H1 (cell line): ENCODE data around the gene NUDT3. TPM values are rescaled to one million over a fixed set of nuclear protein-coding genes. Genes with fewer than 3 reads are reported as not detected.

Experiments
- CTCF ChIA-PET: fragments of 300-600 bp; sonication (Branson Sonifier 250); formaldehyde crosslinking; loops from one replicate; lab custom pipeline; 2021; ENCODE audit not compliant: partially characterized antibody; lab: Charles Lee
- POLR2A ChIA-PET: fragments of 300-600 bp; sonication (Branson Sonifier 250); formaldehyde crosslinking; loops from one replicate; lab custom pipeline; 2021; ENCODE audit warnings: inconsistent platforms; ENCODE audit not compliant: partially characterized antibody; lab: Charles Lee
- DNase-seq, 2 experiments: peaks; one replicate each; pipeline versions ENCODE4 v3.0.0 to v3.0.0-alpha.2; 2010 to 2022; ENCODE audit warnings: low spot score in 2 of 2, low read depth in 1 of 2, mixed read lengths in 1 of 2
- FAIRE-seq: peaks from 2 replicates; lab custom pipeline; 2011; peaks lifted over from hg19 to GRCh38; lab: Jason Lieb, UNC
- H2AFZ ChIP-seq: 2 replicates; pipeline ENCODE4 v1.8.1; 2012; ENCODE audit warnings: low read length, inconsistent platforms
- H2AK5ac ChIP-seq: 2 replicates; pipeline ENCODE4 v1.6.1; 2013; ENCODE audit warnings: low read depth, low read length
- H2BK120ac ChIP-seq: replicated peaks from 2 replicates; pipeline ENCODE3; 2013; ENCODE audit warnings: low read depth, low read length, inconsistent platforms
- H2BK12ac ChIP-seq: 2 replicates; pipeline ENCODE4 v1.6.1; 2013; ENCODE audit warnings: low read depth, low read length
- H2BK15ac ChIP-seq: 2 replicates; pipeline ENCODE4 v1.6.1; 2013; ENCODE audit warnings: low read length
- H2BK20ac ChIP-seq: 2 replicates; pipeline ENCODE4 v1.6.1; 2013; ENCODE audit warnings: low read length
- H2BK5ac ChIP-seq: 2 replicates; pipeline ENCODE4 v1.6.1; 2013; ENCODE audit warnings: low read depth, low read length
- H3K14ac ChIP-seq: 2 replicates; pipeline ENCODE4 v1.6.1; 2013; ENCODE audit warnings: inconsistent platforms; ENCODE audit not compliant: insufficient read length
- H3K18ac ChIP-seq: 2 replicates; pipeline ENCODE4 v1.6.1; 2013; ENCODE audit warnings: low read length; ENCODE audit errors: extremely low read depth
- H3K23ac ChIP-seq: 2 replicates; pipeline ENCODE4 v1.6.1; 2013; ENCODE audit warnings: inconsistent platforms; ENCODE audit not compliant: insufficient read length
- H3K23me2 ChIP-seq: 2 replicates; pipeline ENCODE4 v1.6.1; 2013; ENCODE audit warnings: low read depth, low read length
- H3K27ac ChIP-seq: 2 replicates; pipeline ENCODE4 v1.6.1; 2011; ENCODE audit warnings: low read depth, low read length, inconsistent platforms
- H3K27me3 ChIP-seq, 4 experiments: replicated peaks in 1 of 4; 1 replicate in 1 of 4; 2 replicates in 3 of 4; pipeline versions ENCODE4 v1.6.1 to v1.8.1; 2011 to 2013; ENCODE audit warnings: low read length in 3 of 4, mild to moderate bottlenecking in 3 of 4, inconsistent platforms in 2 of 4, mixed read lengths in 2 of 4, moderate library complexity in 1 of 4; ENCODE audit not compliant: control insufficient read depth in 3 of 4, insufficient read depth in 3 of 4; ENCODE audit errors: extremely low read depth in 1 of 4
- H3K36me3 ChIP-seq, 4 experiments: 2 replicates each; pipeline versions ENCODE4 v1.6.1 to v1.8.1; 2011 to 2013; ENCODE audit warnings: mild to moderate bottlenecking in 4 of 4, low read length in 3 of 4, moderate library complexity in 2 of 4, control low read depth in 1 of 4, inconsistent platforms in 1 of 4; ENCODE audit not compliant: insufficient read depth in 4 of 4, control insufficient read depth in 2 of 4
- H3K4ac ChIP-seq: replicated peaks from 2 replicates; pipeline ENCODE3; 2013; ENCODE audit warnings: low read length, low read depth, mixed read lengths, inconsistent platforms; ENCODE audit not compliant: insufficient read length
- H3K4me1 ChIP-seq, 4 experiments: replicated peaks in 1 of 4; 1 replicate in 1 of 4; 2 replicates in 3 of 4; pipeline versions ENCODE4 v1.6.1 to v1.8.1; 2011 to 2013; ENCODE audit warnings: low read length in 3 of 4, inconsistent platforms in 2 of 4, mixed read lengths in 1 of 4; ENCODE audit not compliant: insufficient read depth in 4 of 4, control insufficient read depth in 3 of 4
- H3K4me2 ChIP-seq, 2 experiments: 2 replicates each; pipeline versions ENCODE4 v1.6.1 to v1.8.1; 2011 to 2013; ENCODE audit warnings: low read depth in 2 of 2, low read length in 2 of 2, control low read depth in 1 of 2, inconsistent platforms in 1 of 2, mild to moderate bottlenecking in 1 of 2; ENCODE audit not compliant: insufficient read depth in 1 of 2
- H3K4me3 ChIP-seq, 4 experiments: fragments of 200-600, 300-600 bp in 1 of 4; sonication (generic), shearing (Covaris generic), sonication (Bioruptor Twin) in 1 of 4; 2 replicates each; pipeline versions ENCODE4 v1.5.1 to v1.8.1; 2011 to 2016; ENCODE audit warnings: low read length in 4 of 4, low read depth in 3 of 4, control low read depth in 2 of 4, inconsistent platforms in 2 of 4, mild to moderate bottlenecking in 2 of 4, mixed read lengths in 1 of 4, moderate library complexity in 1 of 4; ENCODE audit not compliant: insufficient read depth in 2 of 4; ENCODE audit errors: extremely low read depth in 1 of 4
- H3K56ac ChIP-seq: replicated peaks from 2 replicates; pipeline ENCODE3; 2013; ENCODE audit warnings: low read depth, mild to moderate bottlenecking, mixed read lengths, low read length, inconsistent platforms; ENCODE audit not compliant: insufficient read length
- H3K79me1 ChIP-seq: 2 replicates; pipeline ENCODE4 v1.6.1; 2013; ENCODE audit warnings: low read depth, low read length, control low read depth
- H3K79me2 ChIP-seq, 2 experiments: 2 replicates each; pipeline versions ENCODE4 v1.6.1 to v1.8.1; 2012 to 2013; ENCODE audit warnings: low read length in 2 of 2, mild to moderate bottlenecking in 2 of 2, inconsistent platforms in 1 of 2; ENCODE audit not compliant: insufficient read depth in 2 of 2, control insufficient read depth in 1 of 2
- H3K9ac ChIP-seq, 4 experiments: replicated peaks in 1 of 4; 1 replicate in 1 of 4; 2 replicates in 3 of 4; pipeline versions ENCODE4 v1.6.1 to v1.8.1; 2011 to 2013; ENCODE audit warnings: low read depth in 3 of 4, low read length in 3 of 4, control low read depth in 2 of 4, mild to moderate bottlenecking in 2 of 4, moderate library complexity in 2 of 4, inconsistent platforms in 1 of 4; ENCODE audit errors: extremely low read depth in 1 of 4
- H3K9me3 ChIP-seq, 2 experiments: 2 replicates each; pipeline versions ENCODE4 v1.6.1 to v1.8.1; 2012 to 2013; ENCODE audit warnings: mild to moderate bottlenecking in 2 of 2, moderate library complexity in 2 of 2, control low read depth in 1 of 2, inconsistent platforms in 1 of 2, low read depth in 1 of 2, low read length in 1 of 2, mixed read lengths in 1 of 2; ENCODE audit not compliant: insufficient read depth in 2 of 2
- H4K20me1 ChIP-seq, 2 experiments: replicated peaks in 1 of 2; 2 replicates each; pipeline versions ENCODE3 to v1.8.1; 2011 to 2013; ENCODE audit warnings: inconsistent platforms in 2 of 2, low read length in 2 of 2, mild to moderate bottlenecking in 1 of 2; ENCODE audit not compliant: insufficient read depth in 2 of 2, control insufficient read depth in 1 of 2
- H4K5ac ChIP-seq: 2 replicates; pipeline ENCODE4 v1.6.1; 2013; ENCODE audit warnings: low read length, low read depth, mixed read lengths, inconsistent platforms; ENCODE audit not compliant: insufficient read length
- H4K8ac ChIP-seq: 2 replicates; pipeline ENCODE4 v1.8.0; 2013; ENCODE audit warnings: mild to moderate bottlenecking, moderate library complexity, low read length, inconsistent platforms; ENCODE audit not compliant: insufficient read depth; ENCODE audit errors: extremely low read depth
- H4K91ac ChIP-seq: replicated peaks from 2 replicates; pipeline ENCODE3; 2013; ENCODE audit warnings: low read length, mixed read lengths, inconsistent platforms; ENCODE audit not compliant: insufficient read length
- ATF2 ChIP-seq: IDR thresholded peaks from 2 replicates; pipeline ENCODE4 v1.6.1; 2012; ENCODE audit warnings: low read length, inconsistent platforms
- BRCA1 ChIP-seq: IDR thresholded peaks from 2 replicates; pipeline ENCODE4 v1.6.1; 2012; ENCODE audit warnings: low read depth, low read length, improper control_type of control experiment
- CTCF ChIP-seq, 3 experiments: IDR thresholded peaks; 1 replicate in 2 of 3; 2 replicates in 1 of 3; pipeline versions ENCODE4 v1.5.1 to v1.6.1; 2011; ENCODE audit warnings: low read length in 3 of 3, mild to moderate bottlenecking in 3 of 3, inconsistent platforms in 2 of 3, low read depth in 1 of 3, moderate library complexity in 1 of 3; ENCODE audit not compliant: insufficient read depth in 1 of 3; ENCODE audit errors: control extremely low read depth in 1 of 3
- PHF8 ChIP-seq: fragments of 200-600 bp; sonication (generic); conservative IDR thresholded peaks from 2 replicates; pipeline ENCODE4 v1.7.1; 2012; ENCODE audit warnings: low read depth, mild to moderate bottlenecking, inconsistent platforms, low read length, moderate library complexity
- SAP30 ChIP-seq: fragments of 300-600 bp; sonication (generic); IDR thresholded peaks from 2 replicates; pipeline ENCODE4 v1.7.1; 2012; ENCODE audit warnings: low read length, moderate library complexity, mild to moderate bottlenecking, inconsistent platforms; ENCODE audit not compliant: insufficient read depth, insufficient replicate concordance
- SIN3A ChIP-seq, 2 experiments: IDR thresholded peaks in 1 of 2; conservative IDR thresholded peaks in 1 of 2; 2 replicates each; pipeline ENCODE4 v1.6.1; 2011 to 2012; ENCODE audit warnings: low read length in 2 of 2, improper control_type of control experiment in 1 of 2, low read depth in 1 of 2, mild to moderate bottlenecking in 1 of 2
- TEAD4 ChIP-seq: IDR thresholded peaks from 2 replicates; pipeline ENCODE4 v1.6.1; 2012; ENCODE audit warnings: low read depth, low read length, inconsistent platforms, mixed read lengths
- WGBS, 2 experiments: shearing (Covaris generic) in 1 of 2; methylation state at CpG; one replicate each; pipeline versions ENCODE4 v1.1.6 to v1.1.7; 2013 to 2015; ENCODE audit warnings: low lambda C conversion rate in 2 of 2, mixed read lengths in 2 of 2, inconsistent platforms in 1 of 2, low coverage in 1 of 2, missing lambda C conversion rate in 1 of 2; ENCODE audit not compliant: insufficient replicate concordance in 2 of 2, insufficient coverage in 1 of 2, insufficient read length in 1 of 2; ENCODE audit errors: extremely low coverage in 1 of 2, missing lambda C conversion rate in 1 of 2; 5-methylcytosine and 5-hydroxymethylcytosine counted together
- polyA plus RNA-seq, 7 experiments: library from polyadenylated mRNA; depleted of rRNA in 3 of 7; stranded (reverse) in 5 of 7; unstranded in 2 of 7; fragments of >200 nt in 5 of 7; fragments of 200-250 nt in 2 of 7; gene quantifications; 1 replicate in 5 of 7; 2 replicates in 1 of 7; 4 replicates in 1 of 7; pipeline versions ENCODE4 v1.2.1 to v1.2.3, GENCODE V29; 2011 to 2013; ENCODE audit warnings: missing spikeins in 2 of 7, mixed read lengths in 2 of 7
- total RNA-seq: library from RNA; stranded (reverse); fragmentation: NEBNext Ultra II Directional; extraction: Animal tissue kit (Norgen Biotek cat#: 25700); gene quantifications from 2 replicates; pipeline ENCODE4 v1.2.1, GENCODE V29; 2021

Gene NUDT3
- total and polyA plus RNA-seq, 2 of the 8 experiments (the other 6 are each of a cell fraction or from before 2014, with no cell fraction given) = 14.1 to 36.9 TPM

- 91% methylated on average over 2 of the region's 2 CpGs; no CpG with 5 or more reads in 1 of the 2 experiments for WGBS, 2 experiments
- no peak overlapping the region for H4K5ac ChIP-seq
- no peaks in the 10 kb centered on the region for H3K36me3 ChIP-seq
- no peak overlapping the region for H2BK20ac ChIP-seq
- peaks cover 0 to 15% of the 10 kb centered on the region in 2 experiments for H4K20me1 ChIP-seq
- no peak overlapping the region for H2AK5ac ChIP-seq
- no peak overlapping the region for H3K27ac ChIP-seq
- TF ChIP-seq TEAD4 = no peak
- no peak for TF ChIP-seq BRCA1
- no peak for TF ChIP-seq SAP30
- TF ChIP-seq CTCF (IDR thresholded peaks at IDR 0.05; ENCODE audit: control extremely low read depth in 1 of 3, insufficient read depth in 1 of 3, low read depth in 1 of 3, low read length in 3 of 3) = no peak
- no peak for TF ChIP-seq ATF2
- no peak for TF ChIP-seq PHF8
- TF ChIP-seq SIN3A (conservative IDR thresholded peaks at IDR 0.05 in 1 of 2, IDR thresholded peaks at IDR 0.05 in 1 of 2; ENCODE audit: low read depth in 1 of 2, low read length in 2 of 2) = no peak
- no peak overlapping the region for H3K18ac ChIP-seq
- H2BK15ac ChIP-seq = no peak overlapping the region
- peaks cover 0 to 89% of the 10 kb centered on the region in 2 experiments; a peak in 2 of 4 replicates for H3K79me2 ChIP-seq
- no peak overlapping the region for H4K8ac ChIP-seq
- H3K27me3 ChIP-seq = no peaks in the 10 kb centered on the region
- POLR2A ChIA-PET = interaction anchor here (0.6 to 1.3 kb wide), 5 partner anchors 24 to 129 kb away, joined by 3 to 4 read pairs (median 4); no protein-coding TSS in a partner anchor
- H3K56ac ChIP-seq = no peak overlapping the region
- no peak overlapping the region for H3K4me3 ChIP-seq
- no peak overlapping the region for H2BK120ac ChIP-seq
- no peak overlapping the region for H3K4me2 ChIP-seq
- peaks cover 0 to 2% (median 0%) of the 10 kb centered on the region in 4 experiments; a peak in 1 of 7 replicates for H3K4me1 ChIP-seq
- 0 out of 2 replicates have a peak overlapping the region, but pooled peaks have one; percentile 27 for H2BK12ac ChIP-seq
- no peak overlapping the region; a peak in 1 of 7 replicates for H3K9ac ChIP-seq
- no peak overlapping the region for H3K23ac ChIP-seq
- H2BK5ac ChIP-seq = no peak overlapping the region
- H3K9me3 ChIP-seq = no peaks in the 10 kb centered on the region
- H3K23me2 ChIP-seq = peaks cover 4% of the 10 kb centered on the region; the same call in 1 of the 2 replicates
- no peak for DNase-seq
- H3K79me1 ChIP-seq = peaks cover 15% of the 10 kb centered on the region
- FAIRE-seq = no peak
- no peak overlapping the region for H2AFZ ChIP-seq
- CTCF ChIA-PET = no interaction called here
- no peak overlapping the region for H3K4ac ChIP-seq
- H4K91ac ChIP-seq = no peak overlapping the region
- H3K14ac ChIP-seq = no peak overlapping the region
Measured at GRCh38 chr6:34378470-34378869, 14.0 kb downstream of the NUDT3 start.
